H9 (cell line): ENCODE measurements around the gene ZNHIT1. TPM values are rescaled to one million over a fixed set of nuclear protein-coding genes. Genes with fewer than 3 reads are reported as not detected.
"Not testable (repeated sequence)": the region's sequence is repeated elsewhere in the genome, so short reads cannot be mapped to it uniquely, and the experiment has no call there.

Source experiments
- DNase-seq: peaks from one replicate; pipeline ENCODE4 v3.0.0-alpha.2; 2017
- H2AFZ ChIP-seq: one replicate; pipeline ENCODE4 v1.6.1; 2013; ENCODE audit warnings: mild to moderate bottlenecking, low read length, control low read depth, moderate library complexity
- H2AK5ac ChIP-seq: 2 replicates; pipeline ENCODE4 v1.6.1; 2013; ENCODE audit warnings: low read length, control low read depth, mixed read lengths; ENCODE audit not compliant: insufficient read length
- H2BK120ac ChIP-seq: one replicate; pipeline ENCODE4 v1.6.1; 2013; ENCODE audit warnings: low read depth, mild to moderate bottlenecking, low read length, control low read depth, inconsistent platforms; ENCODE audit not compliant: poor library complexity, severe bottlenecking
- H2BK12ac ChIP-seq: 2 replicates; pipeline ENCODE4 v1.6.1; 2013; ENCODE audit warnings: low read length, control low read depth, mixed read lengths, low read depth; ENCODE audit not compliant: insufficient read length
- H2BK15ac ChIP-seq: 2 replicates; pipeline ENCODE4 v1.6.1; 2013; ENCODE audit warnings: low read depth, low read length, control low read depth
- H2BK20ac ChIP-seq: one replicate; pipeline ENCODE4 v1.6.1; 2013; ENCODE audit warnings: low read depth, mild to moderate bottlenecking, low read length, control low read depth, inconsistent platforms; ENCODE audit not compliant: poor library complexity, severe bottlenecking
- H2BK5ac ChIP-seq: 2 replicates; pipeline ENCODE4 v1.6.1; 2013; ENCODE audit warnings: low read length, control low read depth, mixed read lengths; ENCODE audit not compliant: insufficient read length
- H3K14ac ChIP-seq: 2 replicates; pipeline ENCODE4 v1.6.1; 2013; ENCODE audit warnings: low read length, control low read depth; ENCODE audit not compliant: insufficient read depth
- H3K18ac ChIP-seq: 2 replicates; pipeline ENCODE4 v1.6.1; 2013; ENCODE audit warnings: low read depth, mild to moderate bottlenecking, mixed read lengths, low read length, control low read depth; ENCODE audit not compliant: insufficient read length
- H3K23ac ChIP-seq: 2 replicates; pipeline ENCODE4 v1.6.1; 2013; ENCODE audit warnings: low read length, control low read depth, mixed read lengths, low read depth; ENCODE audit not compliant: insufficient read length
- H3K23me2 ChIP-seq: 2 replicates; pipeline ENCODE4 v1.6.1; 2013; ENCODE audit warnings: low read depth, mild to moderate bottlenecking, mixed read lengths, low read length, control low read depth; ENCODE audit not compliant: insufficient read length, poor library complexity, severe bottlenecking
- H3K27ac ChIP-seq: 2 replicates; pipeline ENCODE4 v1.5.1; 2013; ENCODE audit warnings: low read length, control low read depth, mixed read lengths, low read depth; ENCODE audit not compliant: insufficient read length
- H3K27me3 ChIP-seq: 2 replicates; pipeline ENCODE4 v1.6.1; 2013; ENCODE audit warnings: low read length, control low read depth, inconsistent platforms; ENCODE audit not compliant: insufficient read depth
- H3K4ac ChIP-seq: 2 replicates; pipeline ENCODE4 v1.6.1; 2013; ENCODE audit warnings: low read depth, mild to moderate bottlenecking, control low read depth, inconsistent platforms, low read length, moderate library complexity
- H3K4me1 ChIP-seq: 2 replicates; pipeline ENCODE4 v1.6.1; 2013; ENCODE audit warnings: low read length, control low read depth, inconsistent platforms; ENCODE audit not compliant: insufficient read depth
- H3K4me2 ChIP-seq: 2 replicates; pipeline ENCODE4 v1.6.1; 2013; ENCODE audit warnings: low read length, control low read depth, mixed read lengths; ENCODE audit not compliant: insufficient read length, insufficient read depth
- H3K56ac ChIP-seq: 2 replicates; pipeline ENCODE4 v1.6.1; 2013; ENCODE audit warnings: low read depth, mild to moderate bottlenecking, mixed read lengths, low read length, control low read depth; ENCODE audit not compliant: insufficient read length
- H3K79me1 ChIP-seq: 2 replicates; pipeline ENCODE4 v1.6.1; 2013; ENCODE audit warnings: low read depth, mild to moderate bottlenecking, moderate library complexity, low read length, control low read depth, inconsistent platforms; ENCODE audit not compliant: insufficient read depth, poor library complexity, severe bottlenecking
- H3K79me2 ChIP-seq: 2 replicates; pipeline ENCODE4 v1.6.1; 2013; ENCODE audit warnings: low read length, control low read depth, inconsistent platforms; ENCODE audit not compliant: insufficient read depth
- H3K9ac ChIP-seq: 2 replicates; pipeline ENCODE4 v1.6.1; 2013; ENCODE audit warnings: low read length, control low read depth, mixed read lengths; ENCODE audit not compliant: insufficient read length; ENCODE audit errors: extremely low read depth
- H3K9me3 ChIP-seq: one replicate; pipeline ENCODE4 v1.6.1; 2013; ENCODE audit warnings: low read depth, low read length, inconsistent platforms; ENCODE audit not compliant: control insufficient read depth
- H3T11ph ChIP-seq: one replicate; pipeline ENCODE4 v1.6.1; 2013; ENCODE audit warnings: mild to moderate bottlenecking, low read length, control low read depth, inconsistent platforms
- H4K20me1 ChIP-seq: one replicate; pipeline ENCODE4 v1.6.1; 2013; ENCODE audit not compliant: control insufficient read depth, insufficient read length, insufficient read depth
- H4K5ac ChIP-seq: 2 replicates; pipeline ENCODE4 v1.6.1; 2013; ENCODE audit warnings: low read depth, mild to moderate bottlenecking, mixed read lengths, low read length, control low read depth; ENCODE audit not compliant: insufficient read length
- H4K8ac ChIP-seq: replicated peaks from 2 replicates; pipeline ENCODE4 v1.6.1; 2013; ENCODE audit warnings: low read length, control low read depth, mixed read lengths, low read depth; ENCODE audit not compliant: insufficient read length
- H4K91ac ChIP-seq: 2 replicates; pipeline ENCODE4 v1.6.1; 2013; ENCODE audit warnings: low read depth, mild to moderate bottlenecking, moderate library complexity, mixed read lengths, low read length, control low read depth; ENCODE audit not compliant: insufficient read length
- H3K27ac Mint-ChIP-seq, 3 experiments: 2 replicates in 2 of 3; 3 replicates in 1 of 3; pipeline ENCODE4 v1.8.0; 2020 to 2021; ENCODE audit warnings: mixed read lengths in 3 of 3, mild to moderate bottlenecking in 1 of 3, moderate library complexity in 1 of 3
- H3K27me3 Mint-ChIP-seq: 2 replicates; pipeline ENCODE4 v1.8.0; 2021; ENCODE audit warnings: low read depth, mild to moderate bottlenecking, moderate library complexity, mixed read lengths
- H3K36me3 Mint-ChIP-seq, 3 experiments: 2 replicates in 2 of 3; 3 replicates in 1 of 3; pipeline ENCODE4 v1.8.0; 2020 to 2021; ENCODE audit warnings: low read depth in 3 of 3, mixed read lengths in 3 of 3; ENCODE audit not compliant: insufficient read depth in 1 of 3
- H3K4me1 Mint-ChIP-seq, 2 experiments: 2 replicates each; pipeline ENCODE4 v1.8.0; 2020; ENCODE audit warnings: mixed read lengths in 2 of 2
- H3K4me3 Mint-ChIP-seq, 2 experiments: 2 replicates in 1 of 2; 3 replicates in 1 of 2; pipeline ENCODE4 v1.8.0; 2020 to 2021; ENCODE audit warnings: mild to moderate bottlenecking in 2 of 2, mixed read lengths in 2 of 2, moderate library complexity in 1 of 2
- H3K9me3 Mint-ChIP-seq, 2 experiments: 2 replicates in 1 of 2; 3 replicates in 1 of 2; pipeline ENCODE4 v1.8.0; 2020; ENCODE audit warnings: mild to moderate bottlenecking in 2 of 2, mixed read lengths in 2 of 2, moderate library complexity in 1 of 2
- CTCF ChIP-seq: fragments of 200-600 bp; sonication (generic); conservative IDR thresholded peaks from 3 replicates; pipeline ENCODE4 v1.8.0; 2021; ENCODE audit warnings: antibody characterized with exemption, mild to moderate bottlenecking
- WGBS: extraction: QIAGEN DNeasy Blood & Tissue Kit; methylation state at CpG from one replicate; pipeline ENCODE4 v1.1.7; 2013; ENCODE audit warnings: missing lambda C conversion rate, low lambda C conversion rate, mixed read lengths; ENCODE audit not compliant: insufficient read length; ENCODE audit errors: extremely low coverage; 5-methylcytosine and 5-hydroxymethylcytosine counted together
- total RNA-seq: library from RNA; stranded (reverse); gene quantifications from 2 replicates; pipeline ENCODE4 v1.2.1, GENCODE V29; 2021

The ZNHIT1 gene
- total RNA-seq, 1 experiment from 2014 or later = 52.7 TPM

GRCh38 chr7:101251871-101252659 is 34.1 kb downstream of the ZNHIT1 start:
- Histone ChIP-seq H3K4ac (no peak overlapping the region), H4K91ac (no peak overlapping the region), H3K9ac (peak overlapping the region; percentile 80), H2BK20ac (no peak overlapping the region), H2AK5ac (no peak overlapping the region), H2BK15ac (no peak overlapping the region), H3K9me3 (no peaks in the 10 kb centered on the region), H3T11ph (no peak overlapping the region), H3K23me2 (peaks cover 9% of the 10 kb centered on the region), H3K56ac (no peak overlapping the region), H3K27ac (no peak overlapping the region), H4K8ac (no peak overlapping the region), H3K4me2 (peak overlapping the region; percentile 79), H3K14ac (no peak overlapping the region; the same call in 1 of the 2 replicates), H2BK5ac (no peak overlapping the region), H3K23ac (no peak overlapping the region), H2BK12ac (no peak overlapping the region), H2BK120ac (no peak overlapping the region), H4K5ac (no peak overlapping the region), H2AFZ (peak overlapping the region; percentile 35), H3K79me2 (peaks cover 10% of the 10 kb centered on the region; the same call in 1 of the 2 replicates), H3K27me3 (no peaks in the 10 kb centered on the region), H3K79me1 (peaks cover 8% of the 10 kb centered on the region), H3K18ac (peak overlapping the region; percentile 8), H3K4me1 (peaks cover 3% of the 10 kb centered on the region; the same call in 1 of the 2 replicates), H4K20me1 (no peaks in the 10 kb centered on the region)
- Mint-ChIP-seq H3K27me3 (no peaks in the 10 kb centered on the region), H3K4me1 (peaks cover 9 to 17% of the 10 kb centered on the region in 2 experiments), H3K36me3 (peaks cover 5 to 25% (median 23%) of the 10 kb centered on the region in 3 experiments), H3K9me3 (no peaks in the 10 kb centered on the region), H3K4me3 (peak overlapping the region; percentile 99), H3K27ac (peak overlapping the region; percentile 92 to 98 (median 97))
- DNase-seq = peak; percentile 99
- TF ChIP-seq CTCF = no peak
- no CpG with 5 or more reads among the region's 55 CpGs for WGBS

GRCh38 chr7:101253199-101253598 is 35.2 kb downstream of the ZNHIT1 start:
- not testable (repeated sequence) for H3K23me2 ChIP-seq, H2BK12ac ChIP-seq, H2BK120ac ChIP-seq, H3K4ac ChIP-seq, H2BK20ac ChIP-seq, H3K27me3 ChIP-seq, H3K23ac ChIP-seq, H3K27ac Mint-ChIP-seq, H3K18ac ChIP-seq, H3K27ac ChIP-seq, H4K91ac ChIP-seq, H2AFZ ChIP-seq, H3K79me1 ChIP-seq, H3K4me2 ChIP-seq, DNase-seq, H2BK15ac ChIP-seq, H2AK5ac ChIP-seq, H3K4me1 ChIP-seq, H3K9me3 Mint-ChIP-seq, H4K20me1 ChIP-seq, H3K79me2 ChIP-seq, H2BK5ac ChIP-seq, H3K9me3 ChIP-seq, H4K5ac ChIP-seq, H3K14ac ChIP-seq, H4K8ac ChIP-seq, H3K9ac ChIP-seq, H3K27me3 Mint-ChIP-seq, H3T11ph ChIP-seq, H3K56ac ChIP-seq
- peaks cover 5 to 17% (median 15%) of the 10 kb centered on the region in 3 experiments; a peak in 5 of 7 replicates for H3K36me3 Mint-ChIP-seq
- WGBS = no CpG with 5 or more reads among the region's 5 CpGs
- H3K4me1 Mint-ChIP-seq = peaks cover 7 to 17% of the 10 kb centered on the region in 2 experiments
- H3K4me3 Mint-ChIP-seq = peak overlapping the region; percentile 99; a peak in 2 of 5 replicates
